ENCODE measurements around the gene STX12. TPM values are rescaled to one million over a fixed set of nuclear protein-coding genes. Genes with fewer than 3 reads are reported as not detected.
"Not testable (repeated sequence)": the region's sequence is repeated elsewhere in the genome, so short reads cannot be mapped to it uniquely, and the experiment has no call there.

STX12 gene
- total RNA-seq, 1 donor from 2014 or later = 25.9 TPM

GRCh38 chr1:27868932-27869718, 96.1 kb downstream of the STX12 start:
- peak overlapping the region; percentile 84 for H3K27ac Mint-ChIP-seq
- intact Hi-C loops (cut with micrococcal nuclease) = loop anchor here (10.0 kb wide), 1 partner anchor 216 kb away; the partner anchor contains the start of gene EYA3

DNA sequence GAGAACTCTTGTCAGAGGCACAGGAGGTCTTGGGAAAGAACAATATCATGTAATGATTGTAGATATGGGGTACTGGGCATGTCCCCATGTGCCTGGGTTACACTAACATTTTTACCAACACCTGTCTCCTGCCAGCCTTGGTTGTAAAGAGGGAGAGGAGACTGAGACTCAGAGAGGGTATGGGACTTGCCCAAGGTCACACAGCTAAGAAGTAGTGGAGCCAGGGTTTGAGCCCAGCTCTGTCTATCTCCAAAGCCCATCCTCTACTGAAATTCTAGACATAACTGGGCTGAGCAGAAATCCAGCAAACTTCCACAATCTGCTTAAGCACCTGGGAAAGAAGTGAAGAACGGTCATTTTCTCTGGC, 96.7 kb downstream of the STX12 start:
- H3K4me3 Mint-ChIP-seq (ENCODE audit: low read depth) = peak overlapping the region; percentile 47
- H3K4me1 Mint-ChIP-seq (ENCODE audit: low read depth) = peaks cover 25% of the 10 kb centered on the region
- H3K27me3 Mint-ChIP-seq (ENCODE audit: low read depth) = no peaks in the 10 kb centered on the region
- H3K27ac Mint-ChIP-seq = peak overlapping the region; percentile 84
- intact Hi-C loops (cut with micrococcal nuclease) = loop anchor here (10.0 kb wide), 1 partner anchor 215 kb away; the partner anchor contains the start of gene EYA3
- no peaks in the 10 kb centered on the region for H3K9me3 Mint-ChIP-seq
- no peak for DNase-seq (ENCODE audit: low spot score)
- H3K36me3 Mint-ChIP-seq (ENCODE audit: low read depth) = peaks cover under 1% of the 10 kb centered on the region

More at GRCh38 chr1:27868932-27869718, 96.1 kb downstream of the STX12 start:
- H3K4me1 Mint-ChIP-seq (ENCODE audit: low read depth) = peaks cover 30% of the 10 kb centered on the region
- H3K36me3 Mint-ChIP-seq (ENCODE audit: low read depth) = no peaks in the 10 kb centered on the region
- DNase-seq (ENCODE audit: low spot score) = peak; percentile 60
- no peaks in the 10 kb centered on the region for H3K27me3 Mint-ChIP-seq (ENCODE audit: low read depth)
- no peaks in the 10 kb centered on the region for H3K9me3 Mint-ChIP-seq
- peak overlapping the region; percentile 47 for H3K4me3 Mint-ChIP-seq (ENCODE audit: low read depth)

GRCh38 chr1:27871076-27871475, 98.1 kb downstream of the STX12 start:
- intact Hi-C loops (cut with micrococcal nuclease); H3K27ac Mint-ChIP-seq; H3K27me3 Mint-ChIP-seq (ENCODE audit: low read depth); DNase-seq (ENCODE audit: low spot score); H3K4me3 Mint-ChIP-seq (ENCODE audit: low read depth); H3K36me3 Mint-ChIP-seq (ENCODE audit: low read depth); H3K9me3 Mint-ChIP-seq: not testable (repeated sequence)
- H3K4me1 Mint-ChIP-seq (ENCODE audit: low read depth) = peaks cover 26% of the 10 kb centered on the region

DNA sequence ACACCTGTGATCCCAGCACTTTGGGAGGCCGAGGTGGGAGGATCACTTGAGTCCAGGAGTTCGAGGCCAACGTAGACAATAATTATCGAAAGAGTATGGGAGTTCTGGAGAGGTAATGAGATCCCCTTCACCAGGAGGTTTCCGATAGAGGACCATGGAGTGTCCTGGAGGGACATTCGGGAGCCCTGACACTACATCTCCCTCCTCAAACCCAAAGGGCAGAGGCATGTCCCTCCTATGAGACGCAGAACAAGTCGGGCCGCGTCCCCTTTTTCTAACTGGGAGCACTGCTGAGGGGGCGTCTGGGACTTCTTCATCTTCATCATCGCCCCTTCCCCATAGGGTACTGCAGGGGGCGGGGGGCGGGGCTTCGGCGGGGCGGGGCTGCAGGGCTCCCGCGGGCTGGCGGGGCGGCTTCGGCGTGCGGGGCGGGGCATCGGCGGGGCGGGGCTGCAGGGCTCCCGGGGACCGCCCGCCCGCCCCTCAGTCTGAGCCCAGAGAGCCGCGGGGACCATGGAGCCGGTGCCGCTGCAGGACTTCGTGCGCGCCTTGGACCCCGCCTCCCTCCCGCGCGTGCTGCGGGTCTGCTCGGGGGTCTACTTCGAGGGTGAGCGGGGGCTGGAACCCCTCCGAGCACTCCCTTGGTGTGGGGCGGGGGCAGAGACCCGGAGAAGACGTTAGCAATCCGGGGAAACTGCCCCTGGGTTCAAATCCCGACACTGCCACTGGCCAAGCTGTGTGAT, 99.2 kb downstream of the STX12 start, which contains the start of gene THEMIS2:
Gene THEMIS2, plus strand, starts transcription at position 486 of the 743 bp plus-strand sequence. Its CDS starts 28 bp downstream, at position 514.
- Mint-ChIP-seq H3K4me1 (ENCODE audit: low read depth) (peaks cover 26% of the 10 kb centered on the region), H3K9me3 (no peaks in the 10 kb centered on the region), H3K27me3 (ENCODE audit: low read depth) (no peaks in the 10 kb centered on the region), H3K36me3 (ENCODE audit: low read depth) (peaks cover 16% of the 10 kb centered on the region), H3K27ac (peak within 1 kb of the TSS; percentile 76), H3K4me3 (ENCODE audit: low read depth) (peak within 1 kb of the TSS; percentile 94)
- peak; percentile 68 for DNase-seq (ENCODE audit: low spot score)
- intact Hi-C loops (cut with micrococcal nuclease) = loop anchor here (2.0 kb wide), 1 partner anchor 15 kb away; no protein-coding TSS in a partner anchor

DNA sequence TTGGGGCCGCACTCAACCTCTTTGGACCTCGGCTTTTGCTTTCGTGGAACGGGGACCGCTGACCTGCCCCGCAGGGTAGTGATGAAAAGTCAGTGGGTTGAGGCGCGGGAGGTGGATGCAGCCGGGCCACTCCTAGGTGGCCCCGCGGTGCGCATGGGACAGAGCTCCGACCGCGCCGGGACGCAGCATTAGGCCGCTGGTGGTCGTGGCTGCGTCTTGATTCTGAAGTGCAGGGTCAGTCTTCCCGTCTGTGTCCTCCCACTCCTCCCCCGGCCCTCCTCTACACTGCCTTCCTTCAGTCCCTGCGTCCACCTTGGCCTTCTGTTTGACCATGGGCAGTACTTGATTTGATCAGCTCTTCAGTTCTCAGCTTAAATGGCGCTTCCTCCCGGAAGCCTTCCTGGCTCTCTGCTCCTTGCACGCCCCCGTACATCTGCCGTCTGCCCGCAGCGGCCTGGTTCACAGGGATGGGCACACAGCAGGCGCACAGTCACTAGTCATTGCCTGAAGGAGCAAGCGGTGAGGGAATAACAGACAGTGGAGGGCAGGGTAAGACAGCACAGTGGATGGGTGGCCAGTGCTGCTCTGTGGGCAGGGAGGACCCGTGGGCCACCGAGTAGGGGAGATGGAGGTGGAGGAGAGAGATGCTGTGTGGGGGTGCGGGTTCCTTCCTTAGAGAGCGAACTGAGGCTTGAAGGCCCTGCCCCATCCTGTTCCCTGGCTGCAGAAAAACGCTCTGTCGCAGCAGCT, 100.0 kb downstream of the STX12 start:
- Mint-ChIP-seq H3K36me3 (ENCODE audit: low read depth) (peaks cover 23% of the 10 kb centered on the region), H3K27ac (peak overlapping the region; percentile 76), H3K9me3 (no peaks in the 10 kb centered on the region), H3K27me3 (ENCODE audit: low read depth) (no peaks in the 10 kb centered on the region), H3K4me3 (ENCODE audit: low read depth) (peak overlapping the region; percentile 94), H3K4me1 (ENCODE audit: low read depth) (peaks cover 27% of the 10 kb centered on the region)
- intact Hi-C loops (cut with micrococcal nuclease) = loop anchor here (2.0 kb wide), 1 partner anchor 14 kb away; no protein-coding TSS in a partner anchor
- DNase-seq (ENCODE audit: low spot score) = no peak

DNA sequence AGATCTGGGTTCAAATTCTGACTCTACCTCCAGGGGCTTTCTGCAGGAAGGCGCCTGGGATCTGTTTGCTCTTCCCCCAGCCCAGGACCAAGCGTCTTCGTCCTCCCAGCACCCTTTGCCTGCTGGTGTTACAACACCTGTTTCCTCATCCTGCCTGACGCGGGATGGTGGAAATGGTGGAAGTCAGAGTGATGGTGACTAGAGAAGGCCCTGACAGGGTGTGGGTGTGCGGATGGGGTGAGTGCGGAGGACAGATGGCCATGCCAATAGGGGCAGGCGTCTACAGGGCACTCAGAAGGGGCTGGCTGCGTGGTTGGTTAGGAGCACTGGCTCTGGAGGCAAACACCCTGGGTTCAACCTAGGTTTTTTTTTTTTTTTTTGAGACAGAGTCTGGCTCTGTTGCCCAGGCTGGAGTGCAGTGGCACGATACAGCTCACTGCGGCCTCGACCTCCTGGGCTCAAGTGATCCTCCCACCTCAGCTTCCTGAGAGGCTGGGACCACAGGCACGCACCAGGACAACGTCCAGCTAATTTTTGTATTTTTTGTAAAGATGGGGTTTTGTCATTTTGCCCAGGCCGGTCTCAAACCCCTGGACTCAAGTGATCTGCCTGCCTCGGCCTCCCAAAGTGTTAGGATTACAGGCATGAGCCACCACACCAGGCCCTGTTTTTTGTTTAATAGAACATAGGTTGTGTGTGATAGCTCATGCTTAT, 100.8 kb downstream of the STX12 start:
- H3K4me1 Mint-ChIP-seq (ENCODE audit: low read depth) = peaks cover 22% of the 10 kb centered on the region
- peak overlapping the region; percentile 4 for H3K27ac Mint-ChIP-seq
- no peaks in the 10 kb centered on the region for H3K9me3 Mint-ChIP-seq
- intact Hi-C loops (cut with micrococcal nuclease) = loop anchor here (2.0 kb wide), 1 partner anchor 13 kb away; no protein-coding TSS in a partner anchor
- H3K36me3 Mint-ChIP-seq (ENCODE audit: low read depth) = peaks cover 30% of the 10 kb centered on the region
- no peak for DNase-seq (ENCODE audit: low spot score)
- H3K4me3 Mint-ChIP-seq (ENCODE audit: low read depth) = peak overlapping the region; percentile 94
- H3K27me3 Mint-ChIP-seq (ENCODE audit: low read depth) = no peaks in the 10 kb centered on the region

Other genes with a start within 250 kb of the STX12 start
- gene AHDC1, start 169.1 kb upstream of the STX12 start, total RNA-seq = 28.5 and 29.3 TPM in 2 replicates
- 0.07 and 0.25 TPM in 2 replicates for gene FGR, start 138.0 kb upstream of the STX12 start, total RNA-seq
- 35.0 and 35.2 TPM in 2 replicates for gene IFI6, start 101.0 kb upstream of the STX12 start, total RNA-seq
- gene FAM76A, start 47.3 kb upstream of the STX12 start, total RNA-seq = 13.6 and 14.0 TPM in 2 replicates
- 67.3 and 71.8 TPM in 2 replicates for gene PPP1R8, start 57.6 kb downstream of the STX12 start, total RNA-seq
- gene THEMIS2, start 99.3 kb downstream of the STX12 start, total RNA-seq = 25.1 and 29.1 TPM in 2 replicates
- gene RPA2, start 141.4 kb downstream of the STX12 start, total RNA-seq = 80.7 and 80.8 TPM in 2 replicates
- gene SMPDL3B, start 161.8 kb downstream of the STX12 start, total RNA-seq = 0.37 and 0.44 TPM in 2 replicates
- gene XKR8, start 186.8 kb downstream of the STX12 start, total RNA-seq = 6.3 and 6.5 TPM in 2 replicates

Measured in activated T-helper 2 cell treated with anti-CD3 and anti-CD28 coated beads, Interferon-gamma antibody, Interleukin-2, Interleukin-4, amounts not matched to agents 10 μg/mL and 5 μg/mL and 100 μg/mL, durations not matched to agents 14 hours and 24 hours and 36 hours (primary cell).